ENCODE results near the gene OR52W1. TPM values are rescaled to one million over a fixed set of nuclear protein-coding genes. Genes with fewer than 3 reads are reported as not detected.

The OR52W1 gene
- total RNA-seq, 3 donors from 2014 or later = not detected

DNA sequence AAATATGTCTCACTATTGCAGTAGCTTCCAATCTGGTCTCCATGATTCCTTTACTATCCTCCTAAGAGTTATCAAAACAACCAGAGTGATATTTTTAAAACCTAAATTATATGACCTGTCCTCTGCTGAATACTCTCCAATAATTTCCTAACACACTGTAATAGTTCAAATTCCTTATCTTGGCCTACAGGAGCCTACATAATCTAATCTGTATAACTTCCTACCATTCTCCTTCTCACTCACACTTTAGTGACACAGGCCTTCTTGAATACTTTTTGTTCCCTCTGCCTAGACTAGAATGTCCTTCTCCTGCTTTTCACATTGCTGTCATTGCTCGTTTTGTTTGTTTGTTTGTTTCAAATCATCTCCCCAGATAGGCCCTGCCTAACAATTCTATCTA lies 26.0 kb downstream of the OR52W1 start:
- no peak for DNase-seq (ENCODE audit: low spot score in 2 of 2)
- no peaks in the 10 kb centered on the region for H3K9me3 ChIP-seq
- no peak overlapping the region for H3K4me3 ChIP-seq
- no peak for TF ChIP-seq POLR2AphosphoS5 (IDR thresholded peaks at IDR 0.05)
- TF ChIP-seq, protein P1, sequence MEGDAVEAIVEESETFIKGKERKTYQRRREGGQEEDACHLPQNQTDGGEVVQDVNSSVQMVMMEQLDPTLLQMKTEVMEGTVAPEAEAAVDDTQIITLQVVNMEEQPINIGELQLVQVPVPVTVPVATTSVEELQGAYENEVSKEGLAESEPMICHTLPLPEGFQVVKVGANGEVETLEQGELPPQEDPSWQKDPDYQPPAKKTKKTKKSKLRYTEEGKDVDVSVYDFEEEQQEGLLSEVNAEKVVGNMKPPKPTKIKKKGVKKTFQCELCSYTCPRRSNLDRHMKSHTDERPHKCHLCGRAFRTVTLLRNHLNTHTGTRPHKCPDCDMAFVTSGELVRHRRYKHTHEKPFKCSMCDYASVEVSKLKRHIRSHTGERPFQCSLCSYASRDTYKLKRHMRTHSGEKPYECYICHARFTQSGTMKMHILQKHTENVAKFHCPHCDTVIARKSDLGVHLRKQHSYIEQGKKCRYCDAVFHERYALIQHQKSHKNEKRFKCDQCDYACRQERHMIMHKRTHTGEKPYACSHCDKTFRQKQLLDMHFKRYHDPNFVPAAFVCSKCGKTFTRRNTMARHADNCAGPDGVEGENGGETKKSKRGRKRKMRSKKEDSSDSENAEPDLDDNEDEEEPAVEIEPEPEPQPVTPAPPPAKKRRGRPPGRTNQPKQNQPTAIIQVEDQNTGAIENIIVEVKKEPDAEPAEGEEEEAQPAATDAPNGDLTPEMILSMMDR (IDR thresholded peaks at IDR 0.05) = no peak
- TF ChIP-seq POLR2A (IDR thresholded peaks at IDR 0.05) = no peak
- H3K36me3 ChIP-seq = no peaks in the 10 kb centered on the region
- intact Hi-C loops (cut with DNase I; ENCODE audit: low total_unique reads) = loop anchor here (2.0 kb wide), 1 partner anchor 62 kb away; no protein-coding TSS in a partner anchor
- H3K27ac ChIP-seq = no peak overlapping the region
- no peaks in the 10 kb centered on the region for H3K4me1 ChIP-seq
- no peaks in the 10 kb centered on the region for H3K27me3 ChIP-seq

DNA sequence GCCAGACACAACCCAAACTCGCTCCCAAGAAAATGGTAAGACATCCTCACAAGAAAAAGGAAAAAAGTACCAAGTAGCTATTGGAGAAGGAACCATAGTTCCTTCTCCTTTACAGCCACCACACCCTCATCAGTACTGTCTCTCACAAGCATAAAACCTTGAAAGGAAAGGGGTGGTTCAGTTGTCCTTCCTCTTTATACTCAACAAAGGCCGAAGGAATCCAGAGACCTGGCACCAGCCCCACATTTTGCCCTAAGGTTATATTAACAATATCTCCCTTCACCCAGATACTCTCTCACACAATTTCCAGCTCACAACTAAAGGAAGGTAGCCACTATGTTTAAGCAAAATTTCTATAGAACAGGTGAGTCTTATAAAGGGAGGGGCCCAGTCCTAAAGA lies 26.9 kb downstream of the OR52W1 start:
- intact Hi-C loops (cut with DNase I; ENCODE audit: low total_unique reads) = loop anchor here (2.0 kb wide), 1 partner anchor 61 kb away; no protein-coding TSS in a partner anchor

DNA sequence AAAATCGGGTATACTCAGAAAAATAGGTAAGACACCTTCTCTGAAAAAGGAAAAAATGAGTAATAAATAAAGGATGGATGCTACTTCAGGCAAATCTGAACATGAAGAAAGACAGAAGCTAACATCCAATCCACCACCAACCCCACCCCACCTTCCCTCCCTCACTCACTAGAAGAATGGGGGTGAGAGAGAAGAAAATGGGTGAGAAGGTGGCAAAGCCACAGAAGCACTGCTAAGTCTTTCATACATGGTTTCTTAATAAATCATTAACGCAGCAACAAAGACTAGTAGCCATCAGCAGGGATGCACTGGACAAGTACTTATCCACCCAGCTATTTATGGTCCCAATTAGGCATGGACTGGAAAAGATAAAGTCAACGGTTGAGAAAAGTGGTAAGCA lies 29.5 kb downstream of the OR52W1 start:
- Histone ChIP-seq H3K36me3 (no peaks in the 10 kb centered on the region), H3K27ac (no peak overlapping the region), H3K4me1 (no peaks in the 10 kb centered on the region), H3K9me3 (no peaks in the 10 kb centered on the region), H3K27me3 (no peaks in the 10 kb centered on the region), H3K4me3 (no peak overlapping the region)
- TF ChIP-seq, protein P1 (IDR thresholded peaks at IDR 0.05) = no peak
- TF ChIP-seq POLR2AphosphoS5 (IDR thresholded peaks at IDR 0.05) (no peak), POLR2A (IDR thresholded peaks at IDR 0.05) (no peak)
- intact Hi-C loops (cut with DNase I; ENCODE audit: low total_unique reads) = no loop called here
- no peak for DNase-seq (ENCODE audit: low spot score in 2 of 2)

More for the DNA sequence above, 26.9 kb downstream of the OR52W1 start:
- TF ChIP-seq, protein P1 (IDR thresholded peaks at IDR 0.05) = no peak
- TF ChIP-seq POLR2A (IDR thresholded peaks at IDR 0.05) (no peak), POLR2AphosphoS5 (IDR thresholded peaks at IDR 0.05) (no peak)
- no peak for DNase-seq (ENCODE audit: low spot score in 2 of 2)
- peak overlapping the region; percentile 0 to 6 for H3K27ac ChIP-seq
- no peaks in the 10 kb centered on the region for H3K9me3 ChIP-seq
- no peaks in the 10 kb centered on the region for H3K36me3 ChIP-seq
- no peaks in the 10 kb centered on the region for H3K27me3 ChIP-seq
- H3K4me3 ChIP-seq = no peak overlapping the region
- H3K4me1 ChIP-seq = no peaks in the 10 kb centered on the region

DNA sequence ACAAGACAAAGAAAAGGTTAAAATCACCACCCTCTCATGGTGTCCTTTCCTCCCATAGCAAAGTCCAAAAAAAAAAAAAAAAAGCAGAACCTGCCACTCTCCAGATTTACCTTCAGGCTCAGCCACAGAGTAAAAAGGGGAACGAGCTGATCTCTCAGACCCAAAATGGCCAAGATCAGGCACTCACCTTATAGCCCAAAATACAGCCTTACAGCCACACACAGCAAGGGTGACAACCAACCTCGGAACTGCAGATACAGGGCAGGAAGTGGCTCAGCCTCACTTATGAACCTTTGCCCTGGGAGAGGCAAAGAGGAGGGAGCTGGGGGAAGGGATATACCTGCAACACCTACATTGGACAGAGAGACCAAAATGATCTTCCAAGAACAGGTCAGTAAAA lies 30.9 kb downstream of the OR52W1 start:
- Histone ChIP-seq H3K36me3 (no peaks in the 10 kb centered on the region), H3K4me1 (no peaks in the 10 kb centered on the region), H3K27me3 (no peaks in the 10 kb centered on the region), H3K9me3 (no peaks in the 10 kb centered on the region), H3K27ac (no peak overlapping the region), H3K4me3 (no peak overlapping the region)
- intact Hi-C loops (cut with DNase I; ENCODE audit: low total_unique reads) = no loop called here
- no peak for TF ChIP-seq POLR2AphosphoS5 (IDR thresholded peaks at IDR 0.05)
- no peak for TF ChIP-seq POLR2A (IDR thresholded peaks at IDR 0.05)
- TF ChIP-seq, protein P1 (IDR thresholded peaks at IDR 0.05) = no peak
- DNase-seq (ENCODE audit: low spot score in 2 of 2) = no peak

GRCh38 chr11:6232899-6233298 lies 33.9 kb downstream of the OR52W1 start:
- no peaks in the 10 kb centered on the region for H3K4me1 ChIP-seq
- DNase-seq (ENCODE audit: low spot score in 2 of 2) = no peak
- no peak overlapping the region for H3K27ac ChIP-seq
- TF ChIP-seq, protein P1 (IDR thresholded peaks at IDR 0.05) = no peak
- no peak for TF ChIP-seq POLR2A (IDR thresholded peaks at IDR 0.05)
- TF ChIP-seq POLR2AphosphoS5 (IDR thresholded peaks at IDR 0.05) = no peak
- no peaks in the 10 kb centered on the region for H3K9me3 ChIP-seq
- H3K27me3 ChIP-seq = no peaks in the 10 kb centered on the region
- H3K4me3 ChIP-seq = no peak overlapping the region
- no peaks in the 10 kb centered on the region for H3K36me3 ChIP-seq
- intact Hi-C loops (cut with DNase I; ENCODE audit: low total_unique reads) = no loop called here

Data from breast epithelium (tissue), 4 donors.